OCI-LY7 (cell line): ENCODE measurements around the gene CEP112. TPM values are rescaled to one million over a fixed set of nuclear protein-coding genes. Genes with fewer than 3 reads are reported as not detected.

ENCODE experiments used
- BruUV-seq: library from RNA; stranded (reverse); fragments of 400-500 nt; replicated peaks from 2 replicates; lab custom pipeline; 2021; lab: Mats Ljungman, UMichigan
- CTCF ChIA-PET: fragments of 300-600 bp; sonication (Branson Sonifier 250); formaldehyde crosslinking; loops from one replicate; lab custom pipeline; 2022; ENCODE audit warnings: antibody characterized with exemption; ENCODE audit not compliant: unreplicated experiment; lab: Charles Lee
- POLR2A ChIA-PET: fragments of 300-600 bp; sonication (Branson Sonifier 250); formaldehyde crosslinking; loops from one replicate; lab custom pipeline; 2022; ENCODE audit warnings: antibody characterized with exemption; lab: Charles Lee
- DNase-seq: peaks from one replicate; pipeline ENCODE4 v3.0.0-alpha.2; 2015; ENCODE audit warnings: low spot score
- H2AFZ ChIP-seq: fragments of 200-600 bp; sonication (generic), shearing (Covaris generic); 2 replicates; pipeline ENCODE4 v1.6.1; 2014; ENCODE audit warnings: mild to moderate bottlenecking, antibody characterized with exemption, low read length, moderate library complexity
- H3K27ac ChIP-seq: fragments of 200-600 bp; sonication (generic); 2 replicates; pipeline ENCODE4 v1.5.1; 2014; ENCODE audit warnings: mixed run types, low read depth, mild to moderate bottlenecking, moderate library complexity, low read length, inconsistent platforms; ENCODE audit not compliant: poor library complexity, severe bottlenecking
- H3K36me3 ChIP-seq: fragments of 200-600 bp; sonication (generic); 2 replicates; pipeline ENCODE4 v1.6.1; 2014; ENCODE audit warnings: mild to moderate bottlenecking, antibody characterized with exemption, low read length, moderate library complexity, mixed read lengths; ENCODE audit not compliant: insufficient read depth
- H3K4me1 ChIP-seq: fragments of 200-600 bp; sonication (generic); 2 replicates; pipeline ENCODE4 v1.5.1; 2014; ENCODE audit warnings: mild to moderate bottlenecking, low read length; ENCODE audit not compliant: insufficient read depth, poor library complexity, severe bottlenecking
- H3K4me2 ChIP-seq: fragments of 200-600 bp; sonication (generic); 2 replicates; pipeline ENCODE4 v1.6.1; 2014; ENCODE audit warnings: mild to moderate bottlenecking, low read length
- H3K4me3 ChIP-seq: fragments of 200-600 bp; sonication (generic); 2 replicates; pipeline ENCODE4 v1.5.1; 2014; ENCODE audit warnings: mild to moderate bottlenecking, low read depth, low read length; ENCODE audit not compliant: poor library complexity, severe bottlenecking
- H3K79me2 ChIP-seq: fragments of 200-600 bp; sonication (generic); 2 replicates; pipeline ENCODE4 v1.6.1; 2016; ENCODE audit warnings: low read depth, mild to moderate bottlenecking, low read length, moderate library complexity, mixed read lengths; ENCODE audit not compliant: insufficient read depth
- H3K9me2 ChIP-seq: fragments of 200-600 bp; sonication (generic); 2 replicates; pipeline ENCODE4 v1.6.1; 2016; ENCODE audit warnings: mild to moderate bottlenecking, low read length, mixed read lengths; ENCODE audit not compliant: insufficient read depth
- H3K9me3 ChIP-seq: fragments of 200-600 bp; sonication (generic); 2 replicates; pipeline ENCODE4 v1.6.1; 2014; ENCODE audit warnings: mild to moderate bottlenecking, mixed run types, low read length, mixed read lengths
- H4K20me1 ChIP-seq: fragments of 200-600 bp; sonication (generic); 2 replicates; pipeline ENCODE4 v1.6.1; 2014; ENCODE audit warnings: mild to moderate bottlenecking, antibody characterized with exemption, low read length, moderate library complexity, mixed read lengths; ENCODE audit not compliant: insufficient read depth
- CTCF ChIP-seq: fragments of 200-600 bp; sonication (generic); conservative IDR thresholded peaks from 2 replicates; pipeline ENCODE4 v1.5.1; 2014; ENCODE audit warnings: mild to moderate bottlenecking, antibody characterized with exemption, low read length, moderate library complexity, mixed read lengths
- EZH2phosphoT487 ChIP-seq: fragments of 200-600 bp; sonication (generic); IDR thresholded peaks from 2 replicates; pipeline ENCODE4 v1.6.1; 2018; ENCODE audit warnings: low read depth, borderline replicate concordance, mild to moderate bottlenecking, mixed run types, antibody characterized with exemption, low read length, moderate library complexity, mixed read lengths
- intact Hi-C: fragments of 100-400 bp; cut with micrococcal nuclease; formaldehyde crosslinking; loops from one replicate; pipeline ENCODE4 v1.10.0; 2022; ENCODE audit not compliant: unreplicated experiment
- total RNA-seq, 2 experiments: library from RNA; depleted of rRNA in 1 of 2; stranded (reverse); fragments of >200 nt in 1 of 2; shearing (Covaris generic) in 1 of 2; gene quantifications; 2 replicates each; pipeline ENCODE4 v1.2.3, GENCODE V29; 2014 to 2022

CEP112 gene
- total RNA-seq, 2 experiments from 2014 or later: 2.7 to 6.9 TPM

GRCh38 chr17:66043419-66043818 is 148.5 kb downstream of the CEP112 start:
- no peak overlapping the region for H2AFZ ChIP-seq
- intact Hi-C loops: no loop called here
- H3K4me1 ChIP-seq: no peaks in the 10 kb centered on the region
- no peak overlapping the region for H3K27ac ChIP-seq
- DNase-seq: no peak
- no peak overlapping the region for H3K4me3 ChIP-seq
- no peaks in the 10 kb centered on the region; the same call in 1 of the 2 replicates for H3K9me2 ChIP-seq
- no peaks in the 10 kb centered on the region for H3K9me3 ChIP-seq
- no TSS peak for BruUV-seq
- no peak overlapping the region for H3K4me2 ChIP-seq
- ChIA-PET CTCF (no interaction called here), POLR2A (no interaction called here)
- H4K20me1 ChIP-seq: no peaks in the 10 kb centered on the region
- no peaks in the 10 kb centered on the region for H3K79me2 ChIP-seq
- TF ChIP-seq EZH2phosphoT487 (no peak), CTCF (no peak)
- H3K36me3 ChIP-seq: no peaks in the 10 kb centered on the region

- Histone ChIP-seq H3K27ac (no peak overlapping the region), H3K4me2 (no peak overlapping the region), H3K9me2 (peaks cover 4% of the 10 kb centered on the region; the same call in 1 of the 2 replicates), H3K4me3 (no peak overlapping the region), H3K9me3 (no peaks in the 10 kb centered on the region), H3K4me1 (no peaks in the 10 kb centered on the region), H2AFZ (no peak overlapping the region), H4K20me1 (no peaks in the 10 kb centered on the region), H3K36me3 (no peaks in the 10 kb centered on the region), H3K79me2 (no peaks in the 10 kb centered on the region)
- no peak for DNase-seq
- ChIA-PET POLR2A (interaction anchor here (0.6 to 0.7 kb wide), 5 partner anchors 19 to 1922 kb away, joined by 3 to 6 read pairs (median 3); no protein-coding TSS in a partner anchor), CTCF (no interaction called here)
- intact Hi-C loops: no loop called here
- TF ChIP-seq CTCF: peak; percentile 38; the same call in 1 of the 2 replicates
- TF ChIP-seq EZH2phosphoT487: no peak
- BruUV-seq: no TSS peak
These were observed 151.5 kb downstream of the CEP112 start for GRCh38 chr17:66040402-66040801.

- CTCF ChIA-PET: no interaction called here
These were observed 153.8 kb downstream of the CEP112 start for GRCh38 chr17:66038125-66038524.

More at GRCh38 chr17:66038125-66038524, 153.8 kb downstream of the CEP112 start:
- Histone ChIP-seq H3K4me2 (no peak overlapping the region), H3K9me2 (peaks cover 4% of the 10 kb centered on the region; the same call in 1 of the 2 replicates), H2AFZ (no peak overlapping the region), H4K20me1 (no peaks in the 10 kb centered on the region), H3K4me1 (no peaks in the 10 kb centered on the region), H3K4me3 (no peak overlapping the region), H3K36me3 (no peaks in the 10 kb centered on the region), H3K79me2 (no peaks in the 10 kb centered on the region), H3K9me3 (no peaks in the 10 kb centered on the region), H3K27ac (no peak overlapping the region)
- POLR2A ChIA-PET: no interaction called here
- intact Hi-C loops: no loop called here
- no TSS peak for BruUV-seq
- DNase-seq: no peak
- TF ChIP-seq EZH2phosphoT487 (no peak), CTCF (no peak)
